ENCODE data around the gene SCN2A.

The SCN2A gene

DNA sequence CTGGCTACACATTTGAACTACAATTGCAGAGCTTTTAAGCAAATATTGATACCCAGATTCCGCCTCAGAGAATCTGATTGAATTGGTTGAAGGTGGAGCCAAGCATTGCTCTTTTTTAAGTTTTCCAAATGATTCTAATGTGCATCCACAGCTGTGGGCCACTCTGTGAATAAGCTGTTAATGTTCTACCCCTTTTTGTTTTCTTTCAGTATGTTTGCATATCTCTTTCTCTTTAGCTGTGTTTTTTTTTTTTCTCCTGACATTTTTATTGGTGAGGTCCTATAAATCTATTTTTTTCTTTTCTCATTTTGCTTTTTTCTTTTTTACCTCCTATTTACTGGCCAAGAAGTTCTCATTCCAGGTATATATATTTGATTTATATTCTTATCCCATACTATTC, 41.9 kb upstream of the SCN2A start (continued):
- TF ChIP-seq ZNF707 (tag by site-specific recombination; IDR thresholded peaks at IDR 0.05) (no peak), ZNF626 (tag by site-specific recombination; IDR thresholded peaks at IDR 0.05) (no peak)

DNA sequence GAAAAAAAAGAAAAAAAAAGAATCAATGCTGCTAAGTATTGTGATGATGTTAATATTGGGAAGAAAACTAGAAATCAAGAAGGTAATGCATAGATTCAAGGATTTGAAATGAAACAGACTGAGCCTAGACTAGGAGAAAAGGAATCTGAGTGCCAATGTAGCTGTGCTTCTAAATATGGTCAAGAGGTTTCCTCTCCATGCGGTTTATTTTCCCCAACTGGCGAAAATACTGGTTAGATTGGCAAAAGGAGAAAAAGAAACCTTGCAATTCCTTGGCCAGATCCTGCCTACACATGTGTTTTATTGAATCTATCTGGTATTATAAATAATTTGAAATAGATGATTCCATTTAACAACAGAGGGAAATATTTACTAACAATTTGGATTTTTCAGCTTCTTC, 41.0 kb upstream of the SCN2A start:
- H3K9me3 ChIP-seq (ENCODE audit: control insufficient read depth, insufficient read depth, low read depth, low read length), result no peaks in the 10 kb centered on the region
- CTCF ChIA-PET, result interaction anchor here (13.0 kb wide), 1 partner anchor 182 kb away, joined by 236 read pairs; no protein-coding TSS in a partner anchor
- TF ChIP-seq HOXA7 (CRISPR knock-in tag; IDR thresholded peaks at IDR 0.05; ENCODE audit: borderline replicate concordance) (no peak), GLI2 (tag by site-specific recombination; IDR thresholded peaks at IDR 0.05; ENCODE audit: borderline replicate concordance, low read depth) (no peak), ZNF548 (tag by site-specific recombination; IDR thresholded peaks at IDR 0.05) (no peak), ZBTB49 (tag by site-specific recombination; IDR thresholded peaks at IDR 0.05; ENCODE audit: low read depth) (no peak), ZNF223 (tag by site-specific recombination; IDR thresholded peaks at IDR 0.05) (no peak), ZNF26 (tag by site-specific recombination; IDR thresholded peaks at IDR 0.05) (no peak), ZXDB (tag by site-specific recombination; IDR thresholded peaks at IDR 0.05) (no peak)
- TF ChIP-seq, protein P1, sequence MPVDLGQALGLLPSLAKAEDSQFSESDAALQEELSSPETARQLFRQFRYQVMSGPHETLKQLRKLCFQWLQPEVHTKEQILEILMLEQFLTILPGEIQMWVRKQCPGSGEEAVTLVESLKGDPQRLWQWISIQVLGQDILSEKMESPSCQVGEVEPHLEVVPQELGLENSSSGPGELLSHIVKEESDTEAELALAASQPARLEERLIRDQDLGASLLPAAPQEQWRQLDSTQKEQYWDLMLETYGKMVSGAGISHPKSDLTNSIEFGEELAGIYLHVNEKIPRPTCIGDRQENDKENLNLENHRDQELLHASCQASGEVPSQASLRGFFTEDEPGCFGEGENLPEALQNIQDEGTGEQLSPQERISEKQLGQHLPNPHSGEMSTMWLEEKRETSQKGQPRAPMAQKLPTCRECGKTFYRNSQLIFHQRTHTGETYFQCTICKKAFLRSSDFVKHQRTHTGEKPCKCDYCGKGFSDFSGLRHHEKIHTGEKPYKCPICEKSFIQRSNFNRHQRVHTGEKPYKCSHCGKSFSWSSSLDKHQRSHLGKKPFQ (tag by site-specific recombination; IDR thresholded peaks at IDR 0.05), result no peak
- TF ChIP-seq, protein P2, sequence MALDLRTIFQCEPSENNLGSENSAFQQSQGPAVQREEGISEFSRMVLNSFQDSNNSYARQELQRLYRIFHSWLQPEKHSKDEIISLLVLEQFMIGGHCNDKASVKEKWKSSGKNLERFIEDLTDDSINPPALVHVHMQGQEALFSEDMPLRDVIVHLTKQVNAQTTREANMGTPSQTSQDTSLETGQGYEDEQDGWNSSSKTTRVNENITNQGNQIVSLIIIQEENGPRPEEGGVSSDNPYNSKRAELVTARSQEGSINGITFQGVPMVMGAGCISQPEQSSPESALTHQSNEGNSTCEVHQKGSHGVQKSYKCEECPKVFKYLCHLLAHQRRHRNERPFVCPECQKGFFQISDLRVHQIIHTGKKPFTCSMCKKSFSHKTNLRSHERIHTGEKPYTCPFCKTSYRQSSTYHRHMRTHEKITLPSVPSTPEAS (tag by site-specific recombination; IDR thresholded peaks at IDR 0.05), result no peak
- TF ChIP-seq, protein P3, sequence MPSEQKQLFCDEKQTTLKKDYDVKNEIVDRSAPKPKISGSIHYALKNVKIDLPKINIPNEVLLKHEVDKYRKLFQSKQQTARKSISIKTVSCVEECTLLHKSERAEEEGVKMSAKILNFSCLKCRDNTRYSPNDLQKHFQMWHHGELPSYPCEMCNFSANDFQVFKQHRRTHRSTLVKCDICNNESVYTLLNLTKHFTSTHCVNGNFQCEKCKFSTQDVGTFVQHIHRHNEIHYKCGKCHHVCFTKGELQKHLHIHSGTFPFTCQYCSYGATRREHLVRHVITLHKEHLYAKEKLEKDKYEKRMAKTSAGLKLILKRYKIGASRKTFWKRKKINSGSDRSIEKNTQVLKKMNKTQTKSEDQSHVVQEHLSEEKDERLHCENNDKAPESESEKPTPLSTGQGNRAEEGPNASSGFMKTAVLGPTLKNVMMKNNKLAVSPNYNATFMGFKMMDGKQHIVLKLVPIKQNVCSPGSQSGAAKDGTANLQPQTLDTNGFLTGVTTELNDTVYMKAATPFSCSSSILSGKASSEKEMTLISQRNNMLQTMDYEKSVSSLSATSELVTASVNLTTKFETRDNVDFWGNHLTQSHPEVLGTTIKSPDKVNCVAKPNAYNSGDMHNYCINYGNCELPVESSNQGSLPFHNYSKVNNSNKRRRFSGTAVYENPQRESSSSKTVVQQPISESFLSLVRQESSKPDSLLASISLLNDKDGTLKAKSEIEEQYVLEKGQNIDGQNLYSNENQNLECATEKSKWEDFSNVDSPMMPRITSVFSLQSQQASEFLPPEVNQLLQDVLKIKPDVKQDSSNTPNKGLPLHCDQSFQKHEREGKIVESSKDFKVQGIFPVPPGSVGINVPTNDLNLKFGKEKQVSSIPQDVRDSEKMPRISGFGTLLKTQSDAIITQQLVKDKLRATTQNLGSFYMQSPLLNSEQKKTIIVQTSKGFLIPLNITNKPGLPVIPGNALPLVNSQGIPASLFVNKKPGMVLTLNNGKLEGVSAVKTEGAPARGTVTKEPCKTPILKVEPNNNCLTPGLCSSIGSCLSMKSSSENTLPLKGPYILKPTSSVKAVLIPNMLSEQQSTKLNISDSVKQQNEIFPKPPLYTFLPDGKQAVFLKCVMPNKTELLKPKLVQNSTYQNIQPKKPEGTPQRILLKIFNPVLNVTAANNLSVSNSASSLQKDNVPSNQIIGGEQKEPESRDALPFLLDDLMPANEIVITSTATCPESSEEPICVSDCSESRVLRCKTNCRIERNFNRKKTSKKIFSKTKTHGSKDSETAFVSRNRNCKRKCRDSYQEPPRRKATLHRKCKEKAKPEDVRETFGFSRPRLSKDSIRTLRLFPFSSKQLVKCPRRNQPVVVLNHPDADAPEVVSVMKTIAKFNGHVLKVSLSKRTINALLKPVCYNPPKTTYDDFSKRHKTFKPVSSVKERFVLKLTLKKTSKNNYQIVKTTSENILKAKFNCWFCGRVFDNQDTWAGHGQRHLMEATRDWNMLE (tag by site-specific recombination; conservative IDR thresholded peaks at IDR 0.05; ENCODE audit: low read depth), result no peak
- H3K4me1 ChIP-seq (ENCODE audit: control insufficient read depth, insufficient read depth, low read length), result no peaks in the 10 kb centered on the region
- POLR2A ChIA-PET, result no interaction called here
- H3K4me3 ChIP-seq (ENCODE audit: low read depth, low read length), result no peak overlapping the region
- no peak overlapping the region for H3K27ac ChIP-seq (ENCODE audit: extremely low read depth, low read depth, low read length)
- no peaks in the 10 kb centered on the region for H3K36me3 ChIP-seq (ENCODE audit: control insufficient read depth in 2 of 2, insufficient read depth in 1 of 2, low read length in 2 of 2)
